ENCODE results near the gene CSAG3.
"Not testable (repeated sequence)": the region's sequence is repeated elsewhere in the genome, so short reads cannot be mapped to it uniquely, and the experiment has no call there.

The CSAG3 gene

GRCh38 chrX:152758918-152759317 is at the start of gene CSAG3:
CSAG3 (plus strand) TSS chrX:152759218.
- not testable (repeated sequence) for DNase-seq (ENCODE audit: low read depth); H3K4me3 ChIP-seq (ENCODE audit: low read depth, low read length)

DNA sequence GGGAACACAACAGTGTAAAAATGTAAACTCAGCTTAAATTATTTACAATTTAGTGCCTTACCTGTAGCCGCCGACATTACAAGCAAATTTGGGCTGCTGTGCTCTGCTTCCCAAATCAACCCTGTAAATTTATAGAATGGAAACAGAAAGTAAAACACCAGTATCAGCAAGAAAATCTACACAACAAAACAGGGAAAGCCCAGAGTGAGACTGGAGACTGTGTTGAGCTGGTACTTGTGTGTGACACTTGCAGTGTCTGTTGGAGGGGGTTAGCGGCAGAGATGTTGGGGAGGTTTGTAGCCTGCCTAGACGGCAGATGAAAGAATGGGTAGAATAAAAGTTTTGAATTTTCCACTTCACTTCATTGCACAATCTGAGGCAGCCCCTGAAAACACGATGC is 45.8 kb upstream of the CSAG3 start:
- not testable (repeated sequence) for DNase-seq (ENCODE audit: low read depth); H3K4me3 ChIP-seq (ENCODE audit: low read depth, low read length)

DNA sequence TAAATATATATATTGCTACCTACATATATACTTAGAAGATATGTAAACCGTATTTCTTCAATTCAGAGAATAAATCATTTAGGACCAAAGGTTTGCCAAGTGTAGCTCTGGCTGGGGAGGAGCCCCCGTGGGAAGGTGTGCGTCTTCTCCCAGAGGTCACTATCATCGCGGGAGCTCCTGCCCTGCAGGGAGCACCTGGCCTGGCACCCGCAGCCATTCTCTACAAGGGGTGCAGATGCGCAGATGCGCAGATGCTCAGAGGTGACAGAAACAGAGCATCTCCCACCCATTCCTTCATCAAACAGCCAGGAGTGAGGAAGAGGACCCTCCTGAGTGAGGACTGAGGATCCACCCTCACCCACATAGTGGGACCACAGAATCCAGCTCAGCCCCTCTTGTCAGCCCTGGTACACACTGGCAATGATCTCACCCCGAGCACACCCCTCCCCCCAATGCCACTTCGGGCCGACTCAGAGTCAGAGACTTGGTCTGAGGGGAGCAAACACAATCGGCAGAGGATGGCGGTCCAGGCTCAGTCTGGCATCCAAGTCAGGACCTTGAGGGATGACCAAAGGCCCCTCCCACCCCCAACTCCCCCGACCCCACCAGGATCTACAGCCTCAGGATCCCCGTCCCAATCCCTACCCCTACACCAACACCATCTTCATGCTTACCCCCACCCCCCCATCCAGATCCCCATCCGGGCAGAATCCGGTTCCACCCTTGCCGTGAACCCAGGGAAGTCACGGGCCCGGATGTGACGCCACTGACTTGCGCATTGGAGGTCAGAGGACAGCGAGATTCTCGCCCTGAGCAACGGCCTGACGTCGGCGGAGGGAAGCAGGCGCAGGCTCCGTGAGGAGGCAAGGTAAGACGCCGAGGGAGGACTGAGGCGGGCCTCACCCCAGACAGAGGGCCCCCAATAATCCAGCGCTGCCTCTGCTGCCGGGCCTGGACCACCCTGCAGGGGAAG is 44.9 kb upstream of the CSAG3 start, which contains the start of gene MAGEA2B:
MAGEA2B (plus strand) TSS at position 814 of the 973 bp plus-strand sequence. CDS start 2,479 bp downstream, outside the sequence.
- not testable (repeated sequence) for H3K4me3 ChIP-seq (ENCODE audit: low read depth, low read length); DNase-seq (ENCODE audit: low read depth)

GRCh38 chrX:152725409-152725808 is 33.6 kb upstream of the CSAG3 start:
- H3K4me3 ChIP-seq (ENCODE audit: low read depth, low read length): no peak overlapping the region
- no peak for TF ChIP-seq CTCF (IDR thresholded peaks at IDR 0.05; ENCODE audit: low read depth, low read length, missing control alignments)
- DNase-seq (ENCODE audit: low read depth): no peak

- H3K4me3 ChIP-seq (ENCODE audit: low read depth, low read length): no peak within 1 kb of the TSS
- DNase-seq (ENCODE audit: low read depth): no peak
- TF ChIP-seq CTCF (IDR thresholded peaks at IDR 0.05; ENCODE audit: low read depth, low read length, missing control alignments): no peak
These were observed 25.6 kb upstream of the CSAG3 start, which contains the start of the genes CSAG1 and MAGEA12 for GRCh38 chrX:152733261-152733975. CSAG1 (minus strand) TSS chrX:152733721; CDS start chrX:152732460, 1,261 bp downstream. MAGEA12 (plus strand) TSS chrX:152733757; CDS start chrX:152736162, 2,405 bp downstream.

GRCh38 chrX:152734143-152734858 is 24.7 kb upstream of the CSAG3 start:
- H3K4me3 ChIP-seq (ENCODE audit: low read depth, low read length); DNase-seq (ENCODE audit: low read depth): not testable (repeated sequence)

GRCh38 chrX:152735101-152735500 is 23.9 kb upstream of the CSAG3 start:
- no peak overlapping the region for H3K4me3 ChIP-seq (ENCODE audit: low read depth, low read length)

More at GRCh38 chrX:152735101-152735500, 23.9 kb upstream of the CSAG3 start:
- DNase-seq (ENCODE audit: low read depth): no peak
- TF ChIP-seq CTCF (IDR thresholded peaks at IDR 0.05; ENCODE audit: low read depth, low read length, missing control alignments): no peak
